Measurements from ENCODE around the gene CCRL2.

GRCh38 chr3:46386205-46386604 lies 20.9 kb upstream of the CCRL2 start:
- no peak for TF ChIP-seq EZH2 (IDR thresholded peaks at IDR 0.05; ENCODE audit: low read length, missing control alignments)
- no peak for TF ChIP-seq CTCF (conservative IDR thresholded peaks at IDR 0.05 in 1 of 2, IDR thresholded peaks at IDR 0.05 in 1 of 2; ENCODE audit: low read depth in 1 of 2, low read length in 2 of 2)
